ENCODE measurements around the gene WDCP.
A peak's percentile ranks its signal among the peaks of the same experiment; 100 is the strongest.

The WDCP gene

DNA sequence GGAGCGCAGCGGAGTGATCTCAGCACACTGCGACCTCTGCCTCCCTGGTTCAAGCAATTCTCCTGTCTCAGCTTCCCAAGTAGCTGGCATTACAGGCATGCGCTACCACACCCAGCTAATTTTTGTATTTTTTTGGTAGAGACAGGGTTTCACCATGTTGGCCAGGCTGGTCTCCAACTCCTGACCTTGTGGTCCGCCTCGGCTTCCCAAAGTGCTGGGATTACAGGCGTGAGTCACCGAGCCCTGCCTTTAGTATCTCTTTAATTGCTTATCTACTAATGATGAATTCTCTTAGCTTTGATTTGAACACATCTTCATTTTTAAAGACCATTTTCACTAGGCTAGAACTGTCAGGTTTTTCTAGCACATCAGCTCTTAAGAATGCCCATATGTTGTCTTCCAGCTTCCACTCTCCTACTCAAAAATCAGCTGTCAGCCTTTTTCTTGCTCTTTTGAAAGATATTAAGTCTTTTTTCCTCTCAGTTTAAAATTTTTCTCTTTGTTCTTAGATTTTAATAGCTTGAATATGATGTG, 53.4 kb downstream of the WDCP start:
- no peak for DNase-seq (ENCODE audit: low spot score)

DNA sequence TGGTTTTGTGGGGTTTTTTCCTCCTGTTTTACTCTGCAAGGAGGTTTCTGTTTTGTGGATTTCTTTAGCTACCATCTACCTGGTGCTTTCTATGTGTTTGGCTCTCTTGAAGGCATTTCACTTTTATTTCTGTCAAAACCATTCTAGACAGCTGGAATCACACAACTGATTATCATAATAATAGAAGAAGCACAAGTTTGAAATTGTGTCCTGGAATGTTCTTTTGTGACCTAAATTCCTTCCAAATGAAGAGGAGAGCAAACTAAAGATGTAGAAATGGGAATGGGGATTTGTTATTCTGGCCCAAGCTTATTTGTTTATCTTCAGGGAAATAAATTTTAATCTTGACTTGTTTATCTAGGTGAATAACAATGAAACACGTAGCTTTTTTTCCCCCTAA, 54.3 kb downstream of the WDCP start:
- DNase-seq (ENCODE audit: low spot score) = no peak

DNA sequence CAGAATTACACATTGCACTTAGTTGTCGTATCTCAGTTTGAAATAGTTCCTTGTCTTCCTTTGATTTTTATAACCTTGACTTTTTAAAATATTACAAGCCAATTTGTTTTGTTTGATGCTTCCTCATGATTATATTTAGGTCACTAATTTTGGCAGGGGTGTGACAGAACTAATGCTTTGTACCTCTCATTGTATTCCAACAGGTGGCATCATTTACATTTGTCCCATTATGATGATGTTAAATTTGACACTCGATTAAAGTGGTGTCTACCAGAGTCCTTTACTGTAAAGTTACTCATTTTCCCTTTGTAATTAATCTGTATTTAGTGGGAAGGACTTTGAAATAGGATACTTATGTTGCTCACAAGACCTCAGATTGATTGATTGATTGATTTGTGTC, 58.8 kb downstream of the WDCP start:
- peak; percentile 36 for DNase-seq (ENCODE audit: low spot score)

Data from kidney tubule cell (primary cell).